HepG2 (cell line): ENCODE results near the gene TMEM221. TPM values are rescaled to one million over a fixed set of nuclear protein-coding genes. Genes with fewer than 3 reads are reported as not detected.

Experiments used
- AHDC1 ChIP-seq: sonication (generic); formaldehyde crosslinking; IDR thresholded peaks from 2 replicates; pipeline ENCODE4 v1.5.1; 2020; ENCODE audit warnings: mild to moderate bottlenecking, missing genetic modification reagents, borderline replicate concordance
- CREBL2 ChIP-seq: sonication (generic); formaldehyde crosslinking; IDR thresholded peaks from 2 replicates; pipeline ENCODE4 v1.8.1; 2023; ENCODE audit warnings: missing genetic modification reagents, mild to moderate bottlenecking, borderline replicate concordance
- NONO ChIP-seq, 2 experiments: fragments of 450-650 bp in 1 of 2; sonication (generic) in 1 of 2; formaldehyde crosslinking in 1 of 2; IDR thresholded peaks in 1 of 2; conservative IDR thresholded peaks in 1 of 2; 2 replicates each; pipeline versions ENCODE4 v1.6.1 to v1.8.0; 2017 to 2022; ENCODE audit warnings: mild to moderate bottlenecking in 1 of 2, missing genetic modification reagents in 1 of 2, moderate library complexity in 1 of 2
- NR2F6 ChIP-seq, 2 experiments: IDR thresholded peaks; 2 replicates each; pipeline ENCODE4 v1.6.1; 2016; ENCODE audit warnings: antibody characterized with exemption in 1 of 2, mild to moderate bottlenecking in 1 of 2
- REPIN1 ChIP-seq: sonication (generic); formaldehyde crosslinking; IDR thresholded peaks from 2 replicates; pipeline ENCODE4 v1.8.0; 2022; ENCODE audit warnings: missing genetic modification reagents, low read depth, mild to moderate bottlenecking, borderline replicate concordance
- RFX5 ChIP-seq: IDR thresholded peaks from 2 replicates; pipeline ENCODE4 v1.6.1; 2011; ENCODE audit warnings: low read depth, low read length, improper control_type of control experiment
- SKIL ChIP-seq: sonication (generic); formaldehyde crosslinking; IDR thresholded peaks from 2 replicates; pipeline ENCODE4 v1.8.0; 2022; ENCODE audit warnings: missing genetic modification reagents, mild to moderate bottlenecking, moderate library complexity, borderline replicate concordance
- STAG1 ChIP-seq: sonication (generic); formaldehyde crosslinking; IDR thresholded peaks from 2 replicates; pipeline ENCODE4 v1.4.0; 2020; ENCODE audit warnings: missing genetic modification reagents
- TOPORS ChIP-seq: sonication (generic); formaldehyde crosslinking; IDR thresholded peaks from 2 replicates; pipeline ENCODE4 v1.8.0; 2023; ENCODE audit warnings: mild to moderate bottlenecking, missing genetic modification reagents
- ZFP36 ChIP-seq: fragments of 150-350 bp; IDR thresholded peaks from 2 replicates; pipeline ENCODE4 v1.6.1; 2018; ENCODE audit warnings: borderline replicate concordance, low read length, low read depth; ENCODE audit not compliant: partially characterized antibody
- ZNF747 ChIP-seq: sonication (generic); formaldehyde crosslinking; IDR thresholded peaks from 2 replicates; pipeline ENCODE4 v1.8.1; 2023; ENCODE audit warnings: missing genetic modification reagents, mild to moderate bottlenecking, borderline replicate concordance
- ZNF781 ChIP-seq: sonication (generic); formaldehyde crosslinking; IDR thresholded peaks from 2 replicates; pipeline ENCODE4 v1.5.1; 2020; ENCODE audit warnings: borderline replicate concordance, mild to moderate bottlenecking, missing genetic modification reagents; ENCODE audit errors: not compliant biosample characterization
- polyA plus RNA-seq, 8 experiments: library from polyadenylated mRNA; depleted of rRNA in 3 of 8; stranded (reverse) in 7 of 8; unstranded in 1 of 8; fragments of >200 nt; fragmentation: Illumina TruSeq in 4 of 8; extraction: Trizol in 4 of 8; gene quantifications; 2 replicates each; pipeline versions ENCODE4 v1.2.1 to v1.2.3, GENCODE V29; 2011 to 2016; ENCODE audit warnings: low read depth in 4 of 8, missing spikeins in 1 of 8, mixed read lengths in 1 of 8; ENCODE audit not compliant: insufficient read depth in 1 of 8
- total RNA-seq, 5 experiments: library from RNA; depleted of rRNA; stranded (reverse); fragments of >200 nt; fragmentation: Illumina TruSeq; extraction: Trizol; gene quantifications; 2 replicates each; pipeline ENCODE4 v1.2.3, GENCODE V29; 2016; ENCODE audit warnings: low read depth in 1 of 5
- TF ChIP-seq, protein P1 (sequence below): sonication (generic); formaldehyde crosslinking; IDR thresholded peaks from 2 replicates; pipeline ENCODE4 v1.4.0; 2020; ENCODE audit warnings: low read depth, mild to moderate bottlenecking, missing genetic modification reagents
- TF ChIP-seq, protein P2 (sequence below): sonication (generic); formaldehyde crosslinking; IDR thresholded peaks from 2 replicates; pipeline ENCODE4 v1.8.1; 2023; ENCODE audit warnings: mild to moderate bottlenecking, inconsistent platforms, moderate library complexity, missing genetic modification reagents, borderline replicate concordance

TMEM221 gene
- total and polyA plus RNA-seq, 2 of the 13 experiments (the other 11 are each of a cell fraction or from before 2014, with no cell fraction given) = 0.33 to 0.77 TPM

DNA sequence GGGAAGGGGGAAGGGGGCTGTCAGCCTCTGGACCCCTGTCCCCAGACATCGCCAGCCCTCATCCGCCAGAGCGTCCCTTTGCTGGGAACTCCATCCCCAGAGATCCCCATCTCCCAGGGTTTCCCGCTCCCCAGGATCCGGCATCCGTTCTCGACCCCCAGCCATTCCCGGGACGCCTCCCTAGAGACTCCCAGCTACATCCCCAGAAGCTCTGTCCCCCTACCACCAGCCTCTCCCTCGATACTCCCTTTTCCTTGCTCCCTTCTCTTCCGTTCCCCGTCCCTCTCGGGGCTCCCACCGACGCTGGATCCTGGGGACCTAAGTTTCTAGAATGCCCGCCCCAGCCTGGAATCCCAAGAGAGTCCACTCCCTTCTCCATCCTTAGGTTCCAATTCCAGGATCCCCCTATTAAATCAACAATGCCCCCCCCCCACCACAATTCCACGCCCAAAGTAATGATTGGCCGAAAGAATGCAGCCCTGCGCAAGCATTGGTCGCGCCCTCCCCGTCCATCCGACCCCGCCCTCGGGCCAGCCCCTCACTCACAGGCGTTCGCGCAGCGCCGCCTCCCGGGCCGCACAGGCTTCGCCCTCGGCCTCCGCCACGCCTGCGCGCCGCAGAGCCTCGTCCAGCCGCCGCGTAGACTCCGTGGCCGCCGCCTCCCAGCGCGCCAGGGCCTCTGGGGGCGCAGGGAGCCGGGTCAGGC lies 57.6 kb downstream of the TMEM221 start (continued):
- TF ChIP-seq SKIL (CRISPR knock-in tag) (no peak), AHDC1 (CRISPR knock-in tag) (no peak), REPIN1 (CRISPR knock-in tag) (peak; percentile 68), ZNF781 (CRISPR knock-in tag) (no peak), RFX5 (no peak), ZNF747 (no peak), NR2F6 (IDR thresholded peaks at IDR 0.05) (no peak), NR2F6 (CRISPR knock-in tag; IDR thresholded peaks at IDR 0.05) (peak; percentile 22; the same call in 1 of the 2 replicates), ZFP36 (no peak), CREBL2 (no peak), TOPORS (no peak), NONO (IDR thresholded peaks at IDR 0.05) (no peak), NONO (CRISPR knock-in tag; conservative IDR thresholded peaks at IDR 0.05) (peak; percentile 88), STAG1 (CRISPR knock-in tag) (peak; percentile 67)
- TF ChIP-seq, protein P1, sequence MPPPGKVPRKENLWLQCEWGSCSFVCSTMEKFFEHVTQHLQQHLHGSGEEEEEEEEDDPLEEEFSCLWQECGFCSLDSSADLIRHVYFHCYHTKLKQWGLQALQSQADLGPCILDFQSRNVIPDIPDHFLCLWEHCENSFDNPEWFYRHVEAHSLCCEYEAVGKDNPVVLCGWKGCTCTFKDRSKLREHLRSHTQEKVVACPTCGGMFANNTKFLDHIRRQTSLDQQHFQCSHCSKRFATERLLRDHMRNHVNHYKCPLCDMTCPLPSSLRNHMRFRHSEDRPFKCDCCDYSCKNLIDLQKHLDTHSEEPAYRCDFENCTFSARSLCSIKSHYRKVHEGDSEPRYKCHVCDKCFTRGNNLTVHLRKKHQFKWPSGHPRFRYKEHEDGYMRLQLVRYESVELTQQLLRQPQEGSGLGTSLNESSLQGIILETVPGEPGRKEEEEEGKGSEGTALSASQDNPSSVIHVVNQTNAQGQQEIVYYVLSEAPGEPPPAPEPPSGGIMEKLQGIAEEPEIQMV = no peak
- TF ChIP-seq, protein P2, sequence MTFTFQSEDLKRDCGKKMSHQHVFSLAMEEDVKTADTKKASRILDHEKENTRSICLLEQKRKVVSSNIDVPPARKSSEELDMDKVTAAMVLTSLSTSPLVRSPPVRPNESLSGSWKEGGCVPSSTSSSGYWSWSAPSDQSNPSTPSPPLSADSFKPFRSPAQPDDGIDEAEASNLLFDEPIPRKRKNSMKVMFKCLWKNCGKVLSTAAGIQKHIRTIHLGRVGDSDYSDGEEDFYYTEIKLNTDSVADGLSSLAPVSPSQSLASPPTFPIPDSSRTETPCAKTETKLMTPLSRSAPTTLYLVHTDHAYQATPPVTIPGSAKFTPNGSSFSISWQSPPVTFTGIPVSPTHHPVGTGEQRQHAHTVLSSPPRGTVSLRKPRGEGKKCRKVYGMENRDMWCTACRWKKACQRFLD (CRISPR knock-in tag) = no peak
